DND-41 (cell line): ENCODE results near the gene PRDM15.

Experiments used
- EZH2 ChIP-seq: IDR thresholded peaks from 3 replicates; pipeline ENCODE4 v1.6.1; 2012; ENCODE audit warnings: borderline replicate concordance, low read depth, mild to moderate bottlenecking, moderate library complexity, low read length, inconsistent platforms; ENCODE audit not compliant: severe bottlenecking
- TF ChIP-seq, protein P1 (sequence below): IDR thresholded peaks from 2 replicates; pipeline ENCODE4 v1.5.1; 2012; ENCODE audit warnings: borderline replicate concordance, low read length, moderate library complexity, mild to moderate bottlenecking; ENCODE audit not compliant: poor library complexity, severe bottlenecking; ENCODE audit errors: extremely low read depth

GRCh38 chr21:41924368-41924754 is 45.2 kb upstream of the PRDM15 start:
- no peak for TF ChIP-seq EZH2
- TF ChIP-seq, protein P1, sequence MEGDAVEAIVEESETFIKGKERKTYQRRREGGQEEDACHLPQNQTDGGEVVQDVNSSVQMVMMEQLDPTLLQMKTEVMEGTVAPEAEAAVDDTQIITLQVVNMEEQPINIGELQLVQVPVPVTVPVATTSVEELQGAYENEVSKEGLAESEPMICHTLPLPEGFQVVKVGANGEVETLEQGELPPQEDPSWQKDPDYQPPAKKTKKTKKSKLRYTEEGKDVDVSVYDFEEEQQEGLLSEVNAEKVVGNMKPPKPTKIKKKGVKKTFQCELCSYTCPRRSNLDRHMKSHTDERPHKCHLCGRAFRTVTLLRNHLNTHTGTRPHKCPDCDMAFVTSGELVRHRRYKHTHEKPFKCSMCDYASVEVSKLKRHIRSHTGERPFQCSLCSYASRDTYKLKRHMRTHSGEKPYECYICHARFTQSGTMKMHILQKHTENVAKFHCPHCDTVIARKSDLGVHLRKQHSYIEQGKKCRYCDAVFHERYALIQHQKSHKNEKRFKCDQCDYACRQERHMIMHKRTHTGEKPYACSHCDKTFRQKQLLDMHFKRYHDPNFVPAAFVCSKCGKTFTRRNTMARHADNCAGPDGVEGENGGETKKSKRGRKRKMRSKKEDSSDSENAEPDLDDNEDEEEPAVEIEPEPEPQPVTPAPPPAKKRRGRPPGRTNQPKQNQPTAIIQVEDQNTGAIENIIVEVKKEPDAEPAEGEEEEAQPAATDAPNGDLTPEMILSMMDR: no peak
